HEK293 (cell line): Measurements from ENCODE around the gene SH2B3.

Experiments
- CTCF ChIP-seq: fragments of 450-650 bp; formaldehyde crosslinking; IDR thresholded peaks from 2 replicates; pipeline ENCODE4 v1.5.1; 2016; ENCODE audit warnings: missing biosample characterization, missing genetic modification characterization
- KLF1 ChIP-seq: fragments of 450-650 bp; formaldehyde crosslinking; IDR thresholded peaks from 2 replicates; pipeline ENCODE4 v1.5.1; 2016; ENCODE audit warnings: missing biosample characterization, missing genetic modification characterization
- PRDM4 ChIP-seq: fragments of 450-650 bp; formaldehyde crosslinking; IDR thresholded peaks from 2 replicates; pipeline ENCODE4 v1.5.1; 2017; ENCODE audit warnings: missing biosample characterization, missing genetic modification characterization
- REST ChIP-seq: fragments of 450-650 bp; formaldehyde crosslinking; IDR thresholded peaks from 2 replicates; pipeline ENCODE4 v1.5.1; 2016; ENCODE audit warnings: missing biosample characterization, missing genetic modification characterization
- YY1 ChIP-seq: fragments of 450-650 bp; formaldehyde crosslinking; IDR thresholded peaks from 2 replicates; pipeline ENCODE4 v1.5.1; 2018; ENCODE audit warnings: missing biosample characterization, missing genetic modification characterization
- ZBTB21 ChIP-seq: fragments of 450-650 bp; formaldehyde crosslinking; IDR thresholded peaks from 2 replicates; pipeline ENCODE4 v1.5.1; 2017; ENCODE audit warnings: missing biosample characterization, missing genetic modification characterization
- ZBTB8A ChIP-seq: fragments of 450-650 bp; formaldehyde crosslinking; IDR thresholded peaks from 2 replicates; pipeline ENCODE4 v1.5.1; 2016; ENCODE audit warnings: missing biosample characterization, missing genetic modification characterization
- ZNF23 ChIP-seq: fragments of 450-650 bp; formaldehyde crosslinking; IDR thresholded peaks from 2 replicates; pipeline ENCODE4 v1.5.1; 2016; ENCODE audit warnings: missing biosample characterization, missing genetic modification characterization, borderline replicate concordance
- ZNF747 ChIP-seq: fragments of 450-650 bp; formaldehyde crosslinking; IDR thresholded peaks from 2 replicates; pipeline ENCODE4 v1.5.1; 2016; ENCODE audit warnings: missing biosample characterization, missing genetic modification characterization
- ZNF76 ChIP-seq: fragments of 450-650 bp; formaldehyde crosslinking; IDR thresholded peaks from 2 replicates; pipeline ENCODE4; 2016; ENCODE audit warnings: low read depth, missing biosample characterization, missing genetic modification characterization, borderline replicate concordance

GRCh38 chr12:111467857-111468241 lies 62.1 kb downstream of the SH2B3 start:
- TF ChIP-seq KLF1 (tag by site-specific recombination) (no peak), ZBTB21 (tag by site-specific recombination) (no peak), ZNF76 (tag by site-specific recombination) (no peak), ZNF23 (no peak), ZBTB8A (tag by site-specific recombination) (no peak), CTCF (tag by site-specific recombination) (no peak), PRDM4 (tag by site-specific recombination) (no peak), YY1 (no peak), REST (tag by site-specific recombination) (no peak), ZNF747 (tag by site-specific recombination) (no peak)
